Spleen (tissue), 11 donors: ENCODE measurements around the gene SPDEF. TPM values are rescaled to one million over a fixed set of nuclear protein-coding genes. Genes with fewer than 3 reads are reported as not detected.

ENCODE experiments used
- DNase-seq: peaks from one replicate; pipeline ENCODE4 v3.0.0-alpha.2; 2020
- H3K27ac ChIP-seq, 8 donors: fragments of 200-600 bp; sonication (generic) in 7 of 8; 1 replicate in 4 of 8; 2 replicates in 4 of 8; pipeline versions ENCODE4 v1.5.0 to v1.8.0; 2016 to 2021; ENCODE audit warnings: inconsistent platforms in 4 of 8, mild to moderate bottlenecking in 4 of 8, moderate library complexity in 1 of 8
- H3K27me3 ChIP-seq, 7 donors: fragments of 200-600 bp; sonication (generic) in 6 of 7; replicated peaks in 1 of 7; 1 replicate in 4 of 7; 2 replicates in 3 of 7; pipeline versions ENCODE4 v1.5.0 to v1.8.0; 2016 to 2021; ENCODE audit warnings: inconsistent platforms in 3 of 7, mild to moderate bottlenecking in 1 of 7
- H3K36me3 ChIP-seq, 6 donors: fragments of 200-600 bp; sonication (generic) in 5 of 6; 1 replicate in 4 of 6; 2 replicates in 2 of 6; pipeline versions ENCODE4 v1.5.0 to v1.8.0; 2016 to 2021; ENCODE audit warnings: inconsistent platforms in 2 of 6
- H3K4me1 ChIP-seq, 6 donors: fragments of 200-600 bp; sonication (generic) in 5 of 6; 1 replicate in 3 of 6; 2 replicates in 3 of 6; pipeline versions ENCODE4 v1.5.0 to v1.8.0; 2016 to 2021; ENCODE audit warnings: inconsistent platforms in 3 of 6
- H3K4me3 ChIP-seq, 8 donors: fragments of 200-600 bp; sonication (generic) in 7 of 8; 1 replicate in 4 of 8; 2 replicates in 4 of 8; pipeline versions ENCODE4 v1.5.0 to v1.8.0; 2016 to 2021; ENCODE audit warnings: inconsistent platforms in 4 of 8, mild to moderate bottlenecking in 4 of 8, moderate library complexity in 2 of 8
- H3K9me3 ChIP-seq, 8 donors: fragments of 200-600 bp; sonication (generic) in 7 of 8; 1 replicate in 4 of 8; 2 replicates in 4 of 8; pipeline versions ENCODE4 v1.5.0 to v1.8.0; 2016 to 2021; ENCODE audit warnings: inconsistent platforms in 4 of 8
- POLR2A ChIP-seq, 3 donors: fragments of 450-650 bp; IDR thresholded peaks; one replicate each; pipeline ENCODE4 v1.5.1; 2017; ENCODE audit warnings: antibody characterized with exemption in 3 of 3, mild to moderate bottlenecking in 1 of 3
- POLR2AphosphoS5 ChIP-seq, 3 donors: sonication (generic); formaldehyde crosslinking; IDR thresholded peaks; one replicate each; pipeline ENCODE4 v1.5.1; 2017; ENCODE audit warnings: antibody characterized with exemption in 3 of 3
- WGBS, 5 donors: extraction: QIAGEN DNeasy Blood & Tissue Kit in 3 of 5; methylation state at CpG; one replicate each; pipeline versions ENCODE4 v1.1.5 to v1.1.7; 2013 to 2018; 5-methylcytosine and 5-hydroxymethylcytosine counted together
- intact Hi-C: fragments of 100-400 bp; cut with DNase I; formaldehyde crosslinking; loops from one replicate; pipeline ENCODE4 v1.15.0; 2023; ENCODE audit warnings: low total_unique reads
- polyA plus RNA-seq, 3 donors: library from polyadenylated mRNA; stranded (reverse); fragments of 200-250 nt; gene quantifications; one replicate each; pipeline ENCODE4 v1.2.1, GENCODE V29; 2013
- total RNA-seq, 7 donors: library from RNA; depleted of rRNA in 3 of 7; stranded (reverse); fragments of >200 nt in 3 of 7; fragmentation: NEBNext Ultra II Directional in 4 of 7; extraction: Animal tissue kit (Norgen Biotek cat#: 25700) in 4 of 7; gene quantifications; one replicate each; pipeline versions ENCODE4 v1.1.0 to v1.2.1, GENCODE V29; 2016 to 2021
- TF ChIP-seq, protein P1 (sequence below), 11 experiments: fragments of 200-600 bp in 7 of 11; fragments of 450-650 bp in 4 of 11; sonication (generic) in 4 of 11; IDR thresholded peaks in 8 of 11; conservative IDR thresholded peaks in 3 of 11; 1 replicate in 7 of 11; 2 replicates in 4 of 11; pipeline versions ENCODE4 v1.4.0 to v1.8.0; 2016 to 2021; ENCODE audit warnings: antibody characterized with exemption in 11 of 11, inconsistent platforms in 4 of 11, mild to moderate bottlenecking in 1 of 11
- donor health status: healthy with polysubstance abuse.
- donor health status: DM: no; HTN: no; CAD: no; lungs with moderate emphysema.
- donor health status: DM: no; HTN: no; CAD: no.
- donor health status: Bipolar disorder and iron deficiency.
- donor health status: healthy.
- donor health status: DM: no; HTN: no; CAD: no.
- donor health status: DM: yes; HTN: yes; CAD: no.

SPDEF gene
- total and polyA plus RNA-seq, 10 donors = 0.03 to 0.32 (median 0.13) TPM; not detected in 7

DNA sequence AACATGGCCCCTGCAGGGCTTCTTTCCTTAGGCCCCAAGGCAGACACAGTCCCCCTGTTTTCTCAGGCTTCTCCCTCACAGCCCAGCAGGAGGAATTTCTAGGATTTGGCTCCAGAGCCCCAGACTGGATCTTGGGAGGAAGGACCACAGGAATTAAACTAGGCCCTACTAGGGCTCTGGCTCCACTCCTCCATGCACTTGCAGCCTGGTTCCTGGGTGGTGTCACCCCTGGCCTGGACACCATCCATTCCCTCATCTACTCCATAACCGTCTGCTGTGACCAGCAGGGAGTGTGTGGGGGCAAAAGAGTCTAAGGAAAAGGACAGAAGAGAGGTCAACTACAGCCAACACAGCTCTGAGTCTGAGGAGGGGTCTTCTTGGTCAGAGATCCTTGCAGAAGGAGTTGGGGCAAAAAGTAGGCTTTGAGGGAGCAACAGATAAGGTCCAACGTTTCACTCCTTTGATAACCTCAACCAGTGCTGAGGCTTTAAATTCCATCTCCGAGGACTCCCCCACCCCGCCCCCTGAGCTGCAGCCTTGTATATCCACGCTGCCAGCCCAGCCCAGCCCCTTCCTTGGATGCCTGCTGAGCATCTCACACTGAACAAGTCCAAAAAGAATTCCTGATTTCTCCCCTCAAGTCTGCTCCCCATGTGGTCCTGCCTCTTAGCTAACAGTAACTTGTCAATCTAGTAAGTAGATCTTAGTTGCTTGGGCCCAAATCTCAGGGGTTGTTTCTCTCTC, 27.9 kb upstream of the SPDEF start:
- DNase-seq = peak; percentile 51
- 83 to 90% (median 89%) methylated on average over 5 of the region's 5 CpGs for WGBS, 5 donors

DNA sequence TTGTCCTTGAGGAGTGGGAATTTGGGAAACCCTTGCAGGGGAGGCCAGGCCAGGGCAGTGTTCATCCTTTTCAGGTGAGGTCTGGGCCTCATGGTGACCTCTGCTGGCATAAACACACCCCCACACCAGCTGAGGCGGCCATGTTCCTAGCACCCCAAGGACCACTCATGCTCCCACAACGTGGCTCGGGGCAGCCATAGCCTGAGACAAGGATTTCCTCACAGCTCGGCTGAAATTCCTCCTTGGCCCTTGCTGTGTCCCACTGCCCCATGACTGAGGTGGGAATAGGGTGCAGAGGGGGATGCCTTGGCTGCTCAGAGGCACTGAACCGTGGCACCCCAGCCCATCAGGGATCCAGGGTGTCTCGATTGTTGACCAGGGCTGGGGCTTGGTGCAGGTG, 27.3 kb upstream of the SPDEF start:
- Histone ChIP-seq H3K4me1 (no peaks in the 10 kb centered on the region), H3K36me3 (peaks cover 0 to 45% (median 11%) of the 10 kb centered on the region in 6 donors), H3K27me3 (no peaks in the 10 kb centered on the region), H3K27ac (no peak overlapping the region), H3K4me3 (no peak overlapping the region), H3K9me3 (no peaks in the 10 kb centered on the region)
- peak; percentile 66 for DNase-seq
- TF ChIP-seq, protein P1, sequence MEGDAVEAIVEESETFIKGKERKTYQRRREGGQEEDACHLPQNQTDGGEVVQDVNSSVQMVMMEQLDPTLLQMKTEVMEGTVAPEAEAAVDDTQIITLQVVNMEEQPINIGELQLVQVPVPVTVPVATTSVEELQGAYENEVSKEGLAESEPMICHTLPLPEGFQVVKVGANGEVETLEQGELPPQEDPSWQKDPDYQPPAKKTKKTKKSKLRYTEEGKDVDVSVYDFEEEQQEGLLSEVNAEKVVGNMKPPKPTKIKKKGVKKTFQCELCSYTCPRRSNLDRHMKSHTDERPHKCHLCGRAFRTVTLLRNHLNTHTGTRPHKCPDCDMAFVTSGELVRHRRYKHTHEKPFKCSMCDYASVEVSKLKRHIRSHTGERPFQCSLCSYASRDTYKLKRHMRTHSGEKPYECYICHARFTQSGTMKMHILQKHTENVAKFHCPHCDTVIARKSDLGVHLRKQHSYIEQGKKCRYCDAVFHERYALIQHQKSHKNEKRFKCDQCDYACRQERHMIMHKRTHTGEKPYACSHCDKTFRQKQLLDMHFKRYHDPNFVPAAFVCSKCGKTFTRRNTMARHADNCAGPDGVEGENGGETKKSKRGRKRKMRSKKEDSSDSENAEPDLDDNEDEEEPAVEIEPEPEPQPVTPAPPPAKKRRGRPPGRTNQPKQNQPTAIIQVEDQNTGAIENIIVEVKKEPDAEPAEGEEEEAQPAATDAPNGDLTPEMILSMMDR (IDR thresholded peaks at IDR 0.05 in 8 of 11, conservative IDR thresholded peaks at IDR 0.05 in 3 of 11) = peak in 3 of 11 experiments; percentile 11 to 36 (median 34)
- TF ChIP-seq POLR2A (IDR thresholded peaks at IDR 0.05) = no peak
- TF ChIP-seq POLR2AphosphoS5 (IDR thresholded peaks at IDR 0.05) = peak in 1 of 3 donors; percentile 27
- intact Hi-C loops = loop anchor here (10.0 kb wide), 1 partner anchor 119 kb away; the partner anchor contains the start of gene PACSIN1
- WGBS, 5 donors = 89 to 95% (median 92%) methylated on average over 4 to 6 of the region's 6 CpGs

More for the DNA sequence above, 27.9 kb upstream of the SPDEF start:
- intact Hi-C loops = loop anchor here (10.0 kb wide), 1 partner anchor 119 kb away; the partner anchor contains the start of gene PACSIN1
- H3K4me3 ChIP-seq = no peak overlapping the region
- H3K4me1 ChIP-seq = no peaks in the 10 kb centered on the region
- no peak overlapping the region for H3K27ac ChIP-seq
- H3K36me3 ChIP-seq = peaks cover 0 to 51% (median 15%) of the 10 kb centered on the region in 6 donors
- TF ChIP-seq POLR2A (IDR thresholded peaks at IDR 0.05) (no peak), POLR2AphosphoS5 (IDR thresholded peaks at IDR 0.05) (no peak)
- TF ChIP-seq, protein P1 (IDR thresholded peaks at IDR 0.05 in 8 of 11, conservative IDR thresholded peaks at IDR 0.05 in 3 of 11) = no peak
- H3K27me3 ChIP-seq = no peaks in the 10 kb centered on the region
- no peaks in the 10 kb centered on the region for H3K9me3 ChIP-seq

DNA sequence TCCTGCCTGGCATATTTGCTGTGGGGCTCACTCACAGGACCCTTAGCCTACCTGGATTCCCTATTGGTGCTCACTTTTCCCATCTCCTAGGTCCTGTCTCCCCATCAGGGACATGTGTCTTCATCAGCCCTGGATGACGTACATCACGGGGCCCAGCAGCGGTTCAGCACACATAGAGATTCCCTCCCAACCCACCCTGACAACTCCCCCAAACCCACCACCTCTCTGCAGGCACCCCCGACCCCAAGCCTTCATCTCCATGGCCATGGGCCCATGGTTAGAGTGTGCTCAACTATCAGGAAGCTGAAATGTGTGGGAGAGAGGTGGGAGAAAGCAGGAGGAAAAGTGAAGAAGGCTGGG, 25.4 kb upstream of the SPDEF start:
- Histone ChIP-seq H3K4me3 (no peak overlapping the region), H3K27me3 (no peaks in the 10 kb centered on the region), H3K9me3 (no peaks in the 10 kb centered on the region), H3K4me1 (no peaks in the 10 kb centered on the region), H3K27ac (no peak overlapping the region), H3K36me3 (peaks cover 0 to 26% (median 3%) of the 10 kb centered on the region in 6 donors)
- TF ChIP-seq, protein P1 (IDR thresholded peaks at IDR 0.05 in 8 of 11, conservative IDR thresholded peaks at IDR 0.05 in 3 of 11) = no peak
- 90 to 100% (median 95%) methylated on average over 4 of the region's 4 CpGs for WGBS, 5 donors
- DNase-seq = no peak
- intact Hi-C loops = loop anchor here (10.0 kb wide), 1 partner anchor 117 kb away; the partner anchor contains the start of gene PACSIN1
